Keratinocyte (primary cell): ENCODE results near the gene MRM2. TPM values are rescaled to one million over a fixed set of nuclear protein-coding genes. Genes with fewer than 3 reads are reported as not detected.

Experiments
- DNase-seq: peaks from one replicate; pipeline ENCODE4 v3.0.0-alpha.2; 2011; ENCODE audit warnings: low read depth, missing footprints, low spot score
- FAIRE-seq: peaks from 2 replicates; lab custom pipeline; 2011; peaks lifted over from hg19 to GRCh38; lab: Jason Lieb, UNC
- H2AFZ ChIP-seq: 2 replicates; pipeline ENCODE4 v1.6.0; 2012; ENCODE audit warnings: low read length, control low read depth, inconsistent platforms; ENCODE audit not compliant: control insufficient read depth
- H3K27ac ChIP-seq: 2 replicates; pipeline ENCODE4 v1.5.1; 2011; ENCODE audit warnings: low read length; ENCODE audit not compliant: control insufficient read depth, insufficient read depth
- H3K27me3 ChIP-seq: 3 replicates; pipeline ENCODE4 v1.6.0; 2011; ENCODE audit warnings: low read length; ENCODE audit not compliant: control insufficient read depth, insufficient read depth; ENCODE audit errors: extremely low read depth
- H3K36me3 ChIP-seq, 2 experiments: 2 replicates in 1 of 2; 3 replicates in 1 of 2; pipeline ENCODE4 v1.5.1; 2011; ENCODE audit warnings: low read length in 2 of 2, mild to moderate bottlenecking in 1 of 2; ENCODE audit not compliant: control insufficient read depth in 2 of 2, insufficient read depth in 2 of 2; ENCODE audit errors: extremely low read depth in 1 of 2
- H3K4me1 ChIP-seq: 3 replicates; pipeline ENCODE4 v1.5.1; 2011; ENCODE audit warnings: low read length; ENCODE audit not compliant: control insufficient read depth, insufficient read depth; ENCODE audit errors: extremely low read depth
- H3K4me2 ChIP-seq: 3 replicates; pipeline ENCODE4 v1.6.0; 2011; ENCODE audit warnings: low read depth, low read length; ENCODE audit not compliant: control insufficient read depth, insufficient read depth; ENCODE audit errors: extremely low read depth
- H3K4me3 ChIP-seq, 3 experiments: fragments of 200-600 bp in 1 of 3; sonication (generic) in 1 of 3; 2 replicates in 2 of 3; 3 replicates in 1 of 3; pipeline ENCODE4 v1.5.1; 2011 to 2016; ENCODE audit warnings: low read length in 3 of 3, mild to moderate bottlenecking in 3 of 3, control low read depth in 2 of 3, inconsistent platforms in 1 of 3, low read depth in 1 of 3, mixed read lengths in 1 of 3, mixed run types in 1 of 3, moderate library complexity in 1 of 3; ENCODE audit not compliant: control insufficient read depth in 2 of 3, insufficient read depth in 2 of 3; ENCODE audit errors: extremely low read depth in 1 of 3
- H3K79me2 ChIP-seq: 2 replicates; pipeline ENCODE4 v1.6.0; 2012; ENCODE audit warnings: low read length; ENCODE audit not compliant: control insufficient read depth, insufficient read depth
- H3K9ac ChIP-seq: 3 replicates; pipeline ENCODE4 v1.6.0; 2011; ENCODE audit warnings: low read length; ENCODE audit not compliant: control insufficient read depth, insufficient read depth; ENCODE audit errors: extremely low read depth
- H3K9me1 ChIP-seq: 3 replicates; pipeline ENCODE4 v1.6.0; 2011; ENCODE audit warnings: low read length; ENCODE audit not compliant: control insufficient read depth, insufficient read depth; ENCODE audit errors: extremely low read depth
- H3K9me3 ChIP-seq: 2 replicates; pipeline ENCODE4 v1.5.1; 2012; ENCODE audit warnings: low read depth, low read length; ENCODE audit not compliant: control insufficient read depth
- H4K20me1 ChIP-seq: 3 replicates; pipeline ENCODE4 v1.6.0; 2011; ENCODE audit warnings: low read length; ENCODE audit not compliant: control insufficient read depth, insufficient read depth; ENCODE audit errors: extremely low read depth
- EZH2 ChIP-seq: IDR thresholded peaks from one replicate; pipeline ENCODE4 v1.6.1; 2012; ENCODE audit warnings: inconsistent platforms, mild to moderate bottlenecking, low read length, moderate library complexity
- dilution Hi-C: fragments of 300-500 bp; cut with MboI; formaldehyde crosslinking; loops from one replicate; pipeline ENCODE4 v1.7.0; 2020; ENCODE audit warnings: low sequenced_read_pairs; ENCODE audit not compliant: extremely low pct_ligation_motif_present
- polyA plus RNA-seq, 5 experiments: library from polyadenylated mRNA; depleted of rRNA in 3 of 5; stranded (reverse) in 3 of 5; stranded (forward) in 1 of 5; unstranded in 1 of 5; fragments of >200 nt; gene quantifications; 1 replicate in 1 of 5; 2 replicates in 3 of 5; 3 replicates in 1 of 5; pipeline versions ENCODE4 v1.2.1 to v1.2.3, GENCODE V29; 2011 to 2012; ENCODE audit warnings: missing spikeins in 2 of 5, low read depth in 1 of 5, low replicate concordance in 1 of 5
- TF ChIP-seq, protein P1 (sequence below), 3 experiments: IDR thresholded peaks in 1 of 3; conservative IDR thresholded peaks in 1 of 3; optimal IDR thresholded peaks in 1 of 3; 2 replicates in 2 of 3; 3 replicates in 1 of 3; pipeline versions ENCODE3 to v1.5.1; 2011; ENCODE audit warnings: low read length in 3 of 3, mild to moderate bottlenecking in 3 of 3, moderate library complexity in 2 of 3, control low read depth in 1 of 3, inconsistent platforms in 1 of 3; ENCODE audit not compliant: insufficient read depth in 2 of 3; ENCODE audit errors: extremely low read depth in 1 of 3

MRM2 gene
- polyA plus RNA-seq, 1 donor (not counting 4 experiments of a cell fraction or from before 2014, with no cell fraction given): 21.5 TPM

DNA sequence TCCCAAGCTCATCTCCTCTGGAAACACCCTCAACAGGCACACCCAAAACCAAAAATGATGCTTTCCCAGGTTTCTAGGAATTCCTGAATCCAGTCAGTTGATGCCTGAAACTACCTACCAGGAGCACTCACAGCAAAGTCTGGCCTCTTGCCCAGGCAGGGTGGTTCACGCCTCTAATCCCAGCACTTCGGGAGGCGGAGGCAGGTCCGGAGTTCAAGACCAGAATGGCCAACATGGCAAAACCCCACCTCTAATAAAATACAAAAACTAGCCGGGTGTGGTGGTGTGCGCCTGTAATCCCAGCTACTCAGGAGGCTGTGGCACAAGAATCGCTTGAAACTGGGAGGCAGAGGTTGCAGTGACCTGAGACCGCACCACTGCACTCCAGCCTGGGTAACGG lies 11.1 kb downstream of the MRM2 start:
- H4K20me1 ChIP-seq: peaks cover under 1% of the 10 kb centered on the region
- H3K27me3 ChIP-seq: no peaks in the 10 kb centered on the region
- H3K4me3 ChIP-seq: no peak overlapping the region
- peaks cover 12% of the 10 kb centered on the region for H3K4me1 ChIP-seq
- TF ChIP-seq, protein P1, sequence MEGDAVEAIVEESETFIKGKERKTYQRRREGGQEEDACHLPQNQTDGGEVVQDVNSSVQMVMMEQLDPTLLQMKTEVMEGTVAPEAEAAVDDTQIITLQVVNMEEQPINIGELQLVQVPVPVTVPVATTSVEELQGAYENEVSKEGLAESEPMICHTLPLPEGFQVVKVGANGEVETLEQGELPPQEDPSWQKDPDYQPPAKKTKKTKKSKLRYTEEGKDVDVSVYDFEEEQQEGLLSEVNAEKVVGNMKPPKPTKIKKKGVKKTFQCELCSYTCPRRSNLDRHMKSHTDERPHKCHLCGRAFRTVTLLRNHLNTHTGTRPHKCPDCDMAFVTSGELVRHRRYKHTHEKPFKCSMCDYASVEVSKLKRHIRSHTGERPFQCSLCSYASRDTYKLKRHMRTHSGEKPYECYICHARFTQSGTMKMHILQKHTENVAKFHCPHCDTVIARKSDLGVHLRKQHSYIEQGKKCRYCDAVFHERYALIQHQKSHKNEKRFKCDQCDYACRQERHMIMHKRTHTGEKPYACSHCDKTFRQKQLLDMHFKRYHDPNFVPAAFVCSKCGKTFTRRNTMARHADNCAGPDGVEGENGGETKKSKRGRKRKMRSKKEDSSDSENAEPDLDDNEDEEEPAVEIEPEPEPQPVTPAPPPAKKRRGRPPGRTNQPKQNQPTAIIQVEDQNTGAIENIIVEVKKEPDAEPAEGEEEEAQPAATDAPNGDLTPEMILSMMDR (optimal IDR thresholded peaks at IDR 0.05 in 1 of 3, IDR thresholded peaks at IDR 0.05 in 1 of 3, conservative IDR thresholded peaks at IDR 0.05 in 1 of 3; ENCODE audit: extremely low read depth in 1 of 3, insufficient read depth in 2 of 3, low read length in 3 of 3): no peak
- TF ChIP-seq EZH2: no peak
- DNase-seq (no peak), FAIRE-seq (no peak)
- H3K27ac ChIP-seq: no peak overlapping the region
- no peaks in the 10 kb centered on the region for H3K9me3 ChIP-seq
- peaks cover 40% of the 10 kb centered on the region for H3K79me2 ChIP-seq
- no peak overlapping the region for H2AFZ ChIP-seq
- dilution Hi-C loops: no loop called here
- peaks cover 18 to 21% of the 10 kb centered on the region in 2 experiments for H3K36me3 ChIP-seq
- no peak overlapping the region for H3K4me2 ChIP-seq
- no peaks in the 10 kb centered on the region for H3K9me1 ChIP-seq
- no peak overlapping the region for H3K9ac ChIP-seq

DNA sequence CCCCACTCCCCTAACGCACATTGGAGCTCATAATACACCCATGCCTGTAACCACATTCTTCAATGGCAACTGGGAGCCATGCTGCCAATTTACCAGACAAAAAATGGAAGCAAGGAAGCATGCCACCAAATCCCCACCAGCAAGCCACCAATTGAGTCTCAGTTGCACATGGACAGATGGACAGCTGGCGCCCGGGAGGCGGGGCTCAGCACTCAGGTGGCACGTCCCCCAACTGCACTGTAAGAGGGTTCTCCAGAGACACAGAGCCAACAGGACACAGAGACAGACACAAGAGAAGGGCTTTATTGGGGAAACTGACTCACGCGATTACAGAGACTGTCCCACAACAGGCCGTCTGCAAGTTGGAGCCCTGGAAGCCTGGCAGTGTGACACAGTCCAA lies 11.8 kb downstream of the MRM2 start:
- no peak overlapping the region for H3K4me2 ChIP-seq
- no peaks in the 10 kb centered on the region for H3K9me1 ChIP-seq
- dilution Hi-C loops: no loop called here
- H3K79me2 ChIP-seq: peaks cover 40% of the 10 kb centered on the region
- no peaks in the 10 kb centered on the region for H3K9me3 ChIP-seq
- TF ChIP-seq, protein P1 (optimal IDR thresholded peaks at IDR 0.05 in 1 of 3, IDR thresholded peaks at IDR 0.05 in 1 of 3, conservative IDR thresholded peaks at IDR 0.05 in 1 of 3; ENCODE audit: extremely low read depth in 1 of 3, insufficient read depth in 2 of 3, low read length in 3 of 3): no peak
- no peak for TF ChIP-seq EZH2
- H3K4me1 ChIP-seq: peaks cover 18% of the 10 kb centered on the region
- no peak overlapping the region for H3K9ac ChIP-seq
- peaks cover 17 to 20% of the 10 kb centered on the region in 2 experiments for H3K36me3 ChIP-seq
- no peak overlapping the region for H3K4me3 ChIP-seq
- H3K27ac ChIP-seq: no peak overlapping the region
- DNase-seq (no peak), FAIRE-seq (no peak)
- no peak overlapping the region for H2AFZ ChIP-seq
- H3K27me3 ChIP-seq: no peaks in the 10 kb centered on the region
- peaks cover 4% of the 10 kb centered on the region for H4K20me1 ChIP-seq
